ENCODE measurements around the gene DHX9. TPM values are rescaled to one million over a fixed set of nuclear protein-coding genes. Genes with fewer than 3 reads are reported as not detected.

DHX9 gene
- 252 and 256 TPM in 2 replicates for total RNA-seq (2013; cell fraction: nucleolus; rRNA removed)
- total RNA-seq (2014; rRNA removed) (165 and 178 TPM in 2 replicates), total RNA-seq (2014; rRNA removed; fragmentation: Illumina TruSeq; extraction: Trizol) (217 and 229 TPM in 2 replicates), total RNA-seq (2021) (227 and 235 TPM in 2 replicates), polyA plus RNA-seq (2011; rRNA removed) (234 and 266 TPM in 2 replicates), polyA plus RNA-seq (2014; fragmentation: Illumina TruSeq; extraction: Trizol) (219 and 238 TPM in 2 replicates), polyA plus RNA-seq (2014; fragmentation: Nextera tagmentation; extraction: Ambion mirVana) (100 to 1,000 TPM in 1 of 2 experiments, 10 to 100 TPM in 1; 90.7 to 130 TPM), polyA plus RNA-seq (2014; rRNA removed) (188 and 189 TPM in 2 replicates), polyA plus RNA-seq (2016; fragmentation: Nextera tagmentation; extraction: Ambion mirVana) (100 to 1,000 TPM; 214 to 221 TPM), polyA minus RNA-seq (2011; rRNA and poly(A)+ RNA removed) (226 and 292 TPM in 2 replicates), Bru-seq, nascent RNA (percentile 98 among the genes with signal in this experiment), BruChase-seq, experiment 1, labeled RNA remaining after a 6-hour chase (percentile 96 among the genes with signal in this experiment), BruChase-seq, experiment 2, labeled RNA remaining after a 2-hour chase (percentile 96 among the genes with signal in this experiment)
- polyA plus RNA-seq (2011; ENCODE audit: low read depth): 87.0 TPM
- polyA plus RNA-seq (2011; cell fraction: cytosol; rRNA removed): 145 and 170 TPM in 2 replicates
- 170 and 239 TPM in 2 replicates for polyA plus RNA-seq (2011; cell fraction: nucleus; rRNA removed)
- 81.9 and 103 TPM in 2 replicates for polyA plus RNA-seq (2012)
- polyA minus RNA-seq (2011; cell fraction: cytosol; rRNA and poly(A)+ RNA removed): 67.4 and 116 TPM in 2 replicates
- 111 and 161 TPM in 2 replicates for polyA minus RNA-seq (2011; cell fraction: nucleus; rRNA and poly(A)+ RNA removed)
- long read RNA-seq, experiment 1, full-length matches to known transcripts: 35 of 49 reads
- long read RNA-seq, experiment 1, partial matches to known transcripts: 12 of 49 reads
- long read RNA-seq, experiment 1, other reads (novel, unspliced or antisense): 2 of 49 reads
- long read RNA-seq, experiment 2, full-length matches to known transcripts: 10 of 379 reads
- long read RNA-seq, experiment 2, partial matches to known transcripts: 334 of 379 reads
- long read RNA-seq, experiment 2, other reads (novel, unspliced or antisense): 35 of 379 reads

DNA sequence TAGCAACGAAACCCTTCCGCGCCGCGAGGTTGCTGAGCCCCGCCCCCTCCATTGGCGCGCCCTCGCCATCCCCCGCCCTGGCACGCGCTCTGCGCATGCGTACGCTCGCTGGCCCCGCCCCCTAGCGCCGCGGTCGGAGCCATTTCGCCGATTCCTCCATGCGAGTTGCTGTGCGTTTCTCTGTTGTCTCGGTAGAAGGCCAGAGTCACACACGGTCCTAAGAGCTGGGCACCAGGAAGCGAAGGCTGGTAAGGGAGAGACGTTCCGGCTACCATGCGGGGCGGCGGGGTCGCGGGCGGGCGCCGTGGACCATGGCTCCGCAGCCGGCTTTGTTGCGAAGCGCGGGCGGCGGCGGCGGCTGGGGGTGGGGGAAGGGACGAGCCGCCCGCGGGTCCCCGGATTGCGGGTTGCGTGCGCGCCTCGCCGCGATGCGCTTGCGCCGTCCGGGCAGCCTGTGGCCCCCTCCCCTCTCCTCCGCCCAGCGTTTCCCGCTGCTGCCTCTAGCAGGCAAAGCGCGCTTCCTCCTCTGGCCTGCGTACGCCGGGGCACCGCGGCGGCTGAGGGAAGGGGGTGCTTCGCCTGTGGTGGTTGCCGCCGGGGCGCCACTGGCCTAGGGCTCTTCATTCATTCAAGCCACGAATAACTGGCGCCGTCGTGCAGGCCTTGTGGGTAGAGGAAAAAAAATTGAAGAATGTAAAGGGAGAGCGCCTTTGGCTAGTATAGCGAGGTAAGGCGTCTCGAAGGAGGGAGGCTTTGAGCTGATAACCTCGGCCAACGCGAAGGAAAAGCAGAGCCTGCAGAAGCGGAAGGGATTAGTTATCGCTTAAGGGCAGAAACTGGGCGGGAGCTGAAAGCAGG, at the start of gene DHX9:
Gene DHX9, plus strand, starts transcription at position 139 of the 858 bp plus-strand sequence. CDS start 3,220 bp downstream, outside the sequence.
- peak within 1 kb of the TSS; percentile 85 for H2AFZ ChIP-seq (ENCODE audit: control insufficient read depth, low read depth, low read length)
- intact Hi-C loops (cut with micrococcal nuclease; ENCODE audit: unreplicated experiment): loop anchor here (5.0 kb wide), 2 partner anchors 47 to 237 kb away; partner anchors contain the start of gene RGS16
- ATAC-seq (peak; percentile 89), DNase-seq (ENCODE audit: low read depth, low spot score) (peak; percentile 60), FAIRE-seq (peak; percentile 77)
- H3K4me2 ChIP-seq (ENCODE audit: control insufficient read depth, insufficient read depth): peak within 1 kb of the TSS; percentile 92
- CTCF ChIA-PET: interaction anchor here (1.0 to 2.6 kb wide), 4 partner anchors 49 to 391 kb away, joined by 3 to 14 read pairs (median 4); no protein-coding TSS in a partner anchor
- TSS peak; percentile 66 for BruUV-seq (replicated peaks)
- H3K9me3 ChIP-seq (replicated peaks; ENCODE audit: control insufficient read depth, insufficient read depth, low read length): no peaks in the 10 kb centered on the region
- RAD21 ChIA-PET (ENCODE audit: unreplicated experiment): interaction anchor here (1.0 to 1.9 kb wide), 5 partner anchors 10 to 232 kb away, joined by 3 to 7 read pairs (median 3); partner anchors contain the start of gene NPL
- H3K79me2 ChIP-seq (ENCODE audit: control insufficient read depth, insufficient read depth, low read length): peaks cover 52% of the 10 kb centered on the region
- peaks cover 2 to 3% of the 10 kb centered on the region in 2 experiments for H3K36me3 ChIP-seq (ENCODE audit: control insufficient read depth in 2 of 2, insufficient read depth in 2 of 2, low read length in 1 of 2)
- in situ Hi-C loops (cut with MboI): no loop called here
- H4K20me1 ChIP-seq (ENCODE audit: control insufficient read depth, insufficient read depth): peaks cover 16% of the 10 kb centered on the region
- no peaks in the 10 kb centered on the region for H3K4me1 ChIP-seq (ENCODE audit: control insufficient read depth, insufficient read depth, low read length)
- SMC1A ChIA-PET (ENCODE audit: uncharacterized antibody, unreplicated experiment): interaction anchor here (0.8 to 2.9 kb wide), 5 partner anchors 9 to 49 kb away, joined by 3 to 19 read pairs (median 6); partner anchors contain the start of gene NPL
- peak within 1 kb of the TSS; percentile 82 for H3K9ac ChIP-seq (ENCODE audit: control insufficient read depth, insufficient read depth, low read length)
- H3K4me3 ChIP-seq: peak within 1 kb of the TSS; percentile 91
- POLR2A ChIA-PET: interaction anchor here (0.6 to 2.1 kb wide), 7 partner anchors 10 to 1893 kb away, joined by 3 to 15 read pairs (median 4); no protein-coding TSS in a partner anchor
- H3K27me3 ChIP-seq (replicated peaks in 1 of 2; ENCODE audit: control insufficient read depth in 2 of 2, insufficient read depth in 2 of 2, low read length in 1 of 2): no peaks in the 10 kb centered on the region
- under 1% methylated on average over 77 of the region's 92 CpGs for WGBS (ENCODE audit: insufficient coverage, insufficient replicate concordance, low lambda C conversion rate, missing lambda C conversion rate)
- H3K27ac ChIP-seq (ENCODE audit: control insufficient read depth, insufficient read depth): peak within 1 kb of the TSS; percentile 81
- TF ChIP-seq, protein P1, sequence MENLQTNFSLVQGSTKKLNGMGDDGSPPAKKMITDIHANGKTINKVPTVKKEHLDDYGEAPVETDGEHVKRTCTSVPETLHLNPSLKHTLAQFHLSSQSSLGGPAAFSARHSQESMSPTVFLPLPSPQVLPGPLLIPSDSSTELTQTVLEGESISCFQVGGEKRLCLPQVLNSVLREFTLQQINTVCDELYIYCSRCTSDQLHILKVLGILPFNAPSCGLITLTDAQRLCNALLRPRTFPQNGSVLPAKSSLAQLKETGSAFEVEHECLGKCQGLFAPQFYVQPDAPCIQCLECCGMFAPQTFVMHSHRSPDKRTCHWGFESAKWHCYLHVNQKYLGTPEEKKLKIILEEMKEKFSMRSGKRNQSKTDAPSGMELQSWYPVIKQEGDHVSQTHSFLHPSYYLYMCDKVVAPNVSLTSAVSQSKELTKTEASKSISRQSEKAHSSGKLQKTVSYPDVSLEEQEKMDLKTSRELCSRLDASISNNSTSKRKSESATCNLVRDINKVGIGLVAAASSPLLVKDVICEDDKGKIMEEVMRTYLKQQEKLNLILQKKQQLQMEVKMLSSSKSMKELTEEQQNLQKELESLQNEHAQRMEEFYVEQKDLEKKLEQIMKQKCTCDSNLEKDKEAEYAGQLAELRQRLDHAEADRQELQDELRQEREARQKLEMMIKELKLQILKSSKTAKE (IDR thresholded peaks at IDR 0.05; ENCODE audit: low read depth, poor library complexity, severe bottlenecking): no peak
- TF ChIP-seq SP1 (IDR thresholded peaks at IDR 0.05; ENCODE audit: low read depth, low read length): no peak
- TF ChIP-seq, protein P2, sequence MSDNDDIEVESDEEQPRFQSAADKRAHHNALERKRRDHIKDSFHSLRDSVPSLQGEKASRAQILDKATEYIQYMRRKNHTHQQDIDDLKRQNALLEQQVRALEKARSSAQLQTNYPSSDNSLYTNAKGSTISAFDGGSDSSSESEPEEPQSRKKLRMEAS (IDR thresholded peaks at IDR 0.05; ENCODE audit: low read depth, low read length): peak; percentile 70; the same call in 1 of the 2 replicates
- no peak for TF ChIP-seq TARDBP (IDR thresholded peaks at IDR 0.05; ENCODE audit: borderline replicate concordance)
- TF ChIP-seq, protein P3, sequence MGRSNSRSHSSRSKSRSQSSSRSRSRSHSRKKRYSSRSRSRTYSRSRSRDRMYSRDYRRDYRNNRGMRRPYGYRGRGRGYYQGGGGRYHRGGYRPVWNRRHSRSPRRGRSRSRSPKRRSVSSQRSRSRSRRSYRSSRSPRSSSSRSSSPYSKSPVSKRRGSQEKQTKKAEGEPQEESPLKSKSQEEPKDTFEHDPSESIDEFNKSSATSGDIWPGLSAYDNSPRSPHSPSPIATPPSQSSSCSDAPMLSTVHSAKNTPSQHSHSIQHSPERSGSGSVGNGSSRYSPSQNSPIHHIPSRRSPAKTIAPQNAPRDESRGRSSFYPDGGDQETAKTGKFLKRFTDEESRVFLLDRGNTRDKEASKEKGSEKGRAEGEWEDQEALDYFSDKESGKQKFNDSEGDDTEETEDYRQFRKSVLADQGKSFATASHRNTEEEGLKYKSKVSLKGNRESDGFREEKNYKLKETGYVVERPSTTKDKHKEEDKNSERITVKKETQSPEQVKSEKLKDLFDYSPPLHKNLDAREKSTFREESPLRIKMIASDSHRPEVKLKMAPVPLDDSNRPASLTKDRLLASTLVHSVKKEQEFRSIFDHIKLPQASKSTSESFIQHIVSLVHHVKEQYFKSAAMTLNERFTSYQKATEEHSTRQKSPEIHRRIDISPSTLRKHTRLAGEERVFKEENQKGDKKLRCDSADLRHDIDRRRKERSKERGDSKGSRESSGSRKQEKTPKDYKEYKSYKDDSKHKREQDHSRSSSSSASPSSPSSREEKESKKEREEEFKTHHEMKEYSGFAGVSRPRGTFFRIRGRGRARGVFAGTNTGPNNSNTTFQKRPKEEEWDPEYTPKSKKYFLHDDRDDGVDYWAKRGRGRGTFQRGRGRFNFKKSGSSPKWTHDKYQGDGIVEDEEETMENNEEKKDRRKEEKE (IDR thresholded peaks at IDR 0.05): no peak
- 0 out of 2 replicates have a peak, but pooled peaks have one; percentile 41 for TF ChIP-seq CREB1 (IDR thresholded peaks at IDR 0.05; ENCODE audit: low read depth)
- peak; percentile 66; the same call in 1 of the 2 replicates for TF ChIP-seq ZNF217 (IDR thresholded peaks at IDR 0.05)
- peak; percentile 3; the same call in 1 of the 2 replicates for TF ChIP-seq CREM (IDR thresholded peaks at IDR 0.05; ENCODE audit: low read depth)
- no peak for TF ChIP-seq KAT2A (conservative IDR thresholded peaks at IDR 0.05; ENCODE audit: control insufficient read depth, low read depth, low read length)
- TF ChIP-seq BMI1 (IDR thresholded peaks at IDR 0.05; ENCODE audit: borderline replicate concordance): peak; percentile 1; the same call in 1 of the 2 replicates
- TF ChIP-seq NFYA (IDR thresholded peaks at IDR 0.05; ENCODE audit: borderline replicate concordance, low read depth, low read length): no peak
- TF ChIP-seq TCF3 (IDR thresholded peaks at IDR 0.05; ENCODE audit: borderline replicate concordance, insufficient read depth, low read depth, low read length): no peak
